Stimulated activated CD8-positive, alpha-beta memory T cell treated with anti-CD3 and anti-CD28 coated beads, Interleukin-15, amount 100 ng/mL, for 24 hours (primary cell): ENCODE data around the gene RPL28.
A peak's percentile ranks its signal among the peaks of the same experiment; 100 is the strongest.

Experiments
- DNase-seq: peaks from one replicate; pipeline ENCODE4 v3.0.0-alpha.2; 2020; ENCODE audit warnings: low read depth

Gene RPL28

DNA sequence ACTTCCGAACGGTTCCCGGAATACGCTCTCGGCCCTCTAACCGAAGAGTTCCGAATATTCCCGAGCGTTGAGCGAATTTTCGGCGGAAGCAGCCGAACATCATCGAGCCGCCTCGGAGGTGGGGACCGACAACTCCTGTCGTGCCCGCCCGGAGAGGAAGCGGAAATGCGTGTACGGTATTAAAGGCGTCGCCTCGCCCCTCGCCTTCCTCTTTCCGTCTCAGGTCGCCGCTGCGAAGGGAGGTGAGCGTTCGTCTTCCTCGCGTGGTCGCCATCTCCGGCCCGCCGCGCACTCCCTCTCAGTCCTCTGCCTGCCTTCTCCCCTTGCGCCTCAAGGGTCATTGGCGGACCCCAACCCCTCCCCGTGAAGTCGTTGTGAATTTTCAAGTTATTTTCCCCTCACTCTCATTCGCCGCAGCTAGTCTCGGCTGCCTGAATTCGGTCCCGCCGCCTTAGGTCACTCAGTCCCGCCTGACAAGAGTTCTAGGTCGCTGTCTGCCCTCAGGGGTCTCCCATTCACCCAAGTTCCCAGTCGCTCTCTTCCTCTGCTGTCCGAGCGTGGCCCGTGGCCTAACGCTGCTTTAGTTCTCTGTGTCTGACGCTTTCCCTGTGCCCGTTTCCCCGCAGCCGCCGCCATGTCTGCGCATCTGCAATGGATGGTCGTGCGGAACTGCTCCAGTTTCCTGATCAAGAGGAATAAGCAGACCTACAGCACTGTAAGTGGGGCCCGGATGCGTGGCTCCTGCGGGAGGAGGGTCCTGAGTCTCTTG lies at the start of gene RPL28:
Gene RPL28, plus strand, starts transcription at position 209 of the 769 bp plus-strand sequence. Its CDS starts 426 bp downstream, at position 635.
- DNase-seq: peak; percentile 90

DNA sequence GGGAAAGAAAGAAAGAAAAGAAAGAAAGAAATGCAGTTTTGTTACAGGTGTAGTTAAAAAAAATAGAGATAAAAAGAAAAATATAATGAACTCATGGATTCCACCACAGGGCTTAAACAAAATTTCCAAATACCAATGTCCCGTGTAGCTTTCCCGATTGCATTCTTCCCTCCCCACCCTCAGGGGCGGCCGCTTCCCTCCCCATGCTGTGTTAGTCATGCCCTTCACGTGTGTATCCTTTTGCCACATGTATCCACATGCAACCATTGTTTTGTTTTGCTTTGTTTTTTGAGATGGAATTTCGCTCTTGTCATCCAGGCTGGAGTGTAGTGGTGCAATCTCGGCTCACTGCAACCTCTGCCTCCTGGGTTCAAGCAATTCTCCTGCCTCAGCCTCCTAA lies 49.6 kb upstream of the RPL28 start:
- DNase-seq: no peak

DNA sequence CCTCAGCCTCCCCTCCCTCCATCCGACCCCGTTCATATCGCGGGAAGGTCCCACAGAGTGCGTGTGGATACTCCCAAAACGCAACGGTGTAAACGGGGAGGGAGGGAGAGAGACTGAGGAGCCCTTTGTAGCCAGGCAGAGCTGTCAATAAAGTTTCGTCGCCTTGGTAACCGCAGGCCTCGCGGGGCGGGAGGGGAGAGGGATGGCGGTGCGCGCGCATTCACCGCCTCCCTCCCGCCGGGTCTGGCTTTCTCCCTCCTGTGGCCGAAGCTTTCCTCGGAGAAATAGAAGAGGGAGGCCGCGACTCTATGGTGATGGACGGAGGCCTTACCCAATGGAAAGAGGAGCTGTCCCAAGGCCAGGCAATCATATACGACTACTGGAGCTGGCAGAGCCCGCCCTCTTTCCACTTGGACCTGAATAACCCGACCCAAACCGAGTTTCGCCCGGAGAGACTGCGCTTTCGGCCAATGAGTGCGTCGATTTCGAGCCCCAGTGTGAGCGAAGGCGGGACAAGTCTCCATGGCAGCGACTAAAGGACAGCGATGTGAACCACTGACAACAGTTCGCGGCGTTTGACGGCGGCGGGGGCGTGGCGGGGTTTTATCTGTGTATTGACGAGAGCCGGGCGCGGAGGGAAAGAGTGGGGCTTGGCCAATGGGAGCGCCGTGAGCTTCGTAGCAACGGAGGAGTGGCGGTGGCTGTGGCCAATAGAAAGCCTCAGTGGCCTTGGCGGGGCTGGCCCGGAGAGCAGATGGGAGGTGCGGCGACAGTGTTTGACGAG lies 46.4 kb upstream of the RPL28 start, which contains the start of gene KMT5C:
Gene KMT5C, plus strand, starts transcription at position 772 of the 784 bp plus-strand sequence. CDS start 2,061 bp downstream, outside the sequence.
- DNase-seq: peak; percentile 99

DNA sequence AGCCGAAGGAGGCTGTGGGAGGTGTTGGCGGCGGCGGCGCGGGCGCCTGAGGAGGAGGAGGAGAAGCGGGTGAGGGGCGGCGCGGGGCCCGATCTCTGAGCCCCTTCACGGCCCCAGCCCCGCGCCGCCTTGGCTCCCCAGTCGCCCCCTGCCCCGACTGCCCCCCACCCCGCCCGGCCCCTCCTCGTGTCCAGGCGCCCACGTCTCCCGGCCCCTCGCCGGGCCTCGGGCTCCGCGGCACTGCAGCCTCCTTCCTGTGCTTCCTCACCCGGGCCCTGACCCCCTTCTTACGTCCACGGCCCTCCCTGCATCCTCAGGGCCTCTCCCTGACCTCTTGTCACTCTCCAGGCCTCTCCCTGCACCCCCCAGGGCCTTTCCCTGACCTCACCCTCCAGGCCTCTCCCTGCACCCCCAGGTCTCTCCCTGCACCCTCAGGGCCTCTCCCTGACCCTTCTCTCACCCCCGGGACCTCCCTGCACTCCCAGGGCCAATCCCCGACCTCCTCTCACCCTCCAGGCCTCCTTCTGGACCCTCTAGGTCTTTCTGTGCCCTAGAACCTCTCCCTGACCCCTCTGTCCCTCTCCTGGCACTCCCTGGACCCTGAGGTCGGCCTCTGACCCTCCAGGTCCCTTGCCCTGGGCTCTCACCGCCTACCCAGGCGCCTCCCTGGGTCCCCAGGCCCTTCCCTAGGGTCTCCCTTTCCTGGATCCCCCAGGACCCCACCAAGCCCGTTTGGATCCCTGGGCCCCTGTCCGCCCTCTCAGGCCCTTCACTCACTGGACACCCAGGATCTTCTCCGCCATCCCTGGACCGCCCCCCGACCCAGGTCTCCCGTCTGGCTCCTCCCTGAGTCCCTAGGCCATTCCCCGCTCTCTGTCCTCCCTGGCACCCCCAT lies 45.6 kb upstream of the RPL28 start:
- no peak for DNase-seq

DNA sequence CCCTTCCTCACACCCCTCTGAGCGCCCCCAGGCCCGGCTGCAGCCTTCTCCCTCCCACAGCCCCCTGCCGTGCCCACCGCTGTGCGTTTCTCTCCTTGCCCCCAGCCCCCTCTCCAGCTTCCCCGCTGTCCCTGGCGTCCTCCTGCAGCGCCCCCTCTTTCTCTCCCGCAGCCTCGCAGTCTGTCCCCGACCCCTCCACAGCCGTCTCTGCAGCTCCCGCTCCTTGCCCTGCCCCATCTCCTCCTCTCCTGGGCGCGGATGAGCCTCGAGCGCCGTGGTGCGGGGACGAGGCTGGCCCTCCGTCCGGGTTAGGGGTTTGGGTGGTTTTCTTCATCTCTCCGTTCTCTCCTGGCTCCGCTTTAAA lies 45.0 kb upstream of the RPL28 start:
- no peak for DNase-seq

DNA sequence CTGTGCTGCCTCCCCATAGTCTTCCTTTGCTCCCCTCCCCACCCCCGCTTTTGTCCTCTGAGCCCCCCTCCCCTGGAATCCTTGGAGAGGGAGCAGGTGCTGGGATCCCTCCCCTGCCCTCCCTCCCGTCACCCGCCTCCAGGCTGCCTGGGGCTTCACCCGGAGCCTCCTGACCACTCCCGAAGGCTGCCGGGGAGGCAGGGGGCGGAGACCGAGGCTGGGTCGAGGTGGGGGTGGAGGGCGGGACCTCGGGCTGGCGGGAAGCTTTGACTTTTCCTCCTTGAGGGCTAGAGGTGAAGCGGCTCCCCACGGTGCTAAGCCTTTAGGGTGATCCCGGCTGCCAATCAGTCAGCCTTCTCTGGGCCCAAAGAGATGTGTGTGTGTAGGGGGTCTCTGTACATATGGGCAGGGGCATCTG lies 44.6 kb upstream of the RPL28 start:
- no peak for DNase-seq

DNA sequence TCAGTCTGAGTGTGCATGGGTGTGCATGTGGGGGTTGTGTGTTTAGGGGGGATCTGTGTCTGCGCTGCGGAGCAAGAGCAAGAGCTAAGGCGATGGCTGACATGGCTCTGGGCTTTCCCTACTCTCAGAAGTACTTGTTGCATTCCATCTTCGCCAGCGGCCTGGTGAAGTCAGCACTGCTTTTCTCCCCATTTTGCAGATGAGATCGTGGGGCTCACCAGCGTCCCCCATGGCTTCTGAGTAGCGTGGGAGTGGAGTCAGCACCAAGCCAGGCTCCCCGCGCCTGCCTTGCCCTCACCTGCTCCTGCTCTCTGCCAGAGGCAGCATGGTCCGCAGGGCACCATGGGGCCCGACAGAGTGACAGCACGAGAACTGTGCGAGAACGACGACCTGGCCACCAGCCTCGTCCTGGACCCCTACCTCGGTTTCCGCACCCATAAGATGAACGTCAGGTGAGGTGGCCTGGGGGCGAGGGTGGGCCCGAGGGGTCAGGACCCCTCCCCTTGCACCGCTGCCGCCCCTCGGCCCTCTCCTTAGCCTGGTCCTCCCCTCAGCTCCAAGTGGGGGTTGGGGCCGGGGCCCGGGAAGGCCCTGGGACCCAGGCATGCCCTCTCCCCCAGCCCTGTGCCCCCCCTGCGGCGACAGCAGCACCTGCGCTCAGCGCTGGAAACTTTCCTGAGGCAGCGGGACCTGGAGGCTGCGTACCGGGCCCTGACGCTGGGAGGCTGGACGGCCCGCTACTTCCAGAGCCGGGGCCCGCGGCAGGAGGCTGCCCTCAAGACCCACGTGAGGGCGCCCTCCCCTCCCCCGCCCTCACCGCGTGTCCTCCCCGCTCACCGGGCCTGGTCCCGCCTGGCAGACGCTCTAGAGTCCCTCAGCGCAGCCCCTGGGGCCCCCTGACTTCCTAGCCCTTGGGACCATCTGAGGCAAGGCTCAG lies 43.9 kb upstream of the RPL28 start:
- DNase-seq: no peak

DNA sequence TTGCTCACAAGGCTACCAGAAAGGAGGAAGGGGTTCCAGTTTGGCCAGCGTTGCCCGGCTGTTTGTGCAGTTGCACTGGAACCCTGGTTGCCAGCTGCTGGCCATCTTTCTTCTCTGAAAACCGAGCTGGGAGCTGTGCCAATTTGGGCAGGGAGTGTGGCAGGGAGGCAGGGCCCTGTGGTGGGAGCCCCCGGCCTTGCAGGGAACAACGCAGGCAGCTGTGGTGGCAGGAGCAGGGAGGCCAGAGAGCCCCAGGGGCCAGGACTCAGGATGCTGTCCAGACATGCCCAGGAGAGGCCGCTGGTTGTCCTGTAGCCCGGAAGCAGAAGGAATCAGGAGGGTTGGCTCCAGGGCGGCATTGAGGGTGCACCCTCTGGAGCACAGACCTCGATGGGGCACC lies 41.3 kb upstream of the RPL28 start:
- no peak for DNase-seq

DNA sequence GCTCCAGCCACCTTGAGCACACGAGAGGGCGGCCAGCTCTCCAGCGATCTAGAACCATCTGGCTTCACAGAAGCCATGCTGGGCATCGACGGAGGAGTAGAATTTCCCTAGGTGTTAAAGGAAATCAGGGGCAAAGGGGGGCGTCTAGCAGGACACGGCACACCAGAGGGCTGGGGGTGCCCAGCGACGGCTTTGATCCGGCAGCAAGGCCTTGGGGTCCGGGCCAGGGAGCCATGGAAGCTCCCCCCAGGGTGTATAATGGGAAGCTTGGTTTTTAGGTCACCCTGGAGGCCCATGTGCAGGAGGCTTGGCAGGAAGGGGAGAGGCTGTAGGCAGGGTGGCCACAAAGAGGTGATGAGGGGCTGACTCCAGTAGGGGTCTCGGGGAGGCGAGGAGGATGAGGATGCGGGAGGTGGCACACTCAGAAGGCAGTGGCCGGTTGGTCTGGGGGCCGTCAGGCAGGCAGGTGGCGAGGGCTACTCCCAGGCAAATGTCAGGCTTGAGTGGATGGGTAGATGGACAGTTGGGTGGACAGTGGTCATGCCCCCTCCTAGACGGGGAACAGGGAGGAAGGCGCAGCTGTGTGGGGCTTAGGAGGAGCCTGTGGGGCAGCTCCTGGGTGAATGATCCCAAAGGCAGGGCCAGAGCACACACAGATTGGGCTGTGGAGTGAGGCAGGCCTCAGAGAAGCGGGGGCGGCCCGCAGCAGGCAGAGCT lies 40.5 kb upstream of the RPL28 start:
- DNase-seq: no peak

DNA sequence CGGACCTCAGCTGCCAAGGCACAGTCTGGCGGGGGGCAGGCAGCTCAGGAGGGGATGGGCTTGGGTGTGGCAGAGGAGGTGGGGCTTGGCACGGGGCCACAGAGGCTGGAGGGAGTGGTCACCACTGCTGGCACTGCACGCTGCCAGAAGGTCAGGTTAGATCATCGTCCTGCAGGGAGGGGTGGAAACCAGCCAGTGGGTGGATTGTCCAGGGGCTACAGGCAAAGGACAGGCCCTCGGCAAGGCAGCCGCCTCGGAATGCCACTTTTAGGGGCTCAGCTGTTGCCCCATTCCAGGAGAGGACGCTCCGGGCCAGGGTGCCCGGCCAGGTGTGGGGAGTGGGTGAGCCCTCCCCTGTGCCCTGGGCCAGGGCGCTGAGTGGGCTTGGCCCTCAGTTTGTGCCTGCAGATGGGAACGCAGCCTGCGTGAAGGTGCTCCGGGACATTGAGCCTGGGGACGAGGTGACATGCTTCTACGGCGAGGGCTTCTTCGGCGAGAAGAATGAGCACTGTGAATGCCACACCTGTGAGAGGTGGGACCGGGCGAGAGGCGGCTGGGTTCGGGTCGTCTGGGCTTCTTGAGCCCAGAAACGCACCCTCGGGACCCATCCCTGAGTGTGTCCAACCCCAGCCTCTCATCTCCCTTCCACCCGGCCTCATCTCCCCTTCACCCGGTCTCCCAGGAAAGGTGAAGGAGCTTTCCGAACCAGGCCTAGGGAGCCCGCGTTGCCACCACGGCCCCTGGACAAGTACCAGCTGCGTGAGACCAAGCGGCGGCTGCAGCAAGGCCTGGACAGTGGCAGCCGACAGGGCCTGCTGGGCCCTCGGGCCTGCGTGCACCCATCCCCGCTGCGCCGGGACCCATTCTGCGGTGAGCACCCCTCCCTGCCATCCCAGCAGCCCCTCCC lies 39.7 kb upstream of the RPL28 start:
- DNase-seq: no peak

DNA sequence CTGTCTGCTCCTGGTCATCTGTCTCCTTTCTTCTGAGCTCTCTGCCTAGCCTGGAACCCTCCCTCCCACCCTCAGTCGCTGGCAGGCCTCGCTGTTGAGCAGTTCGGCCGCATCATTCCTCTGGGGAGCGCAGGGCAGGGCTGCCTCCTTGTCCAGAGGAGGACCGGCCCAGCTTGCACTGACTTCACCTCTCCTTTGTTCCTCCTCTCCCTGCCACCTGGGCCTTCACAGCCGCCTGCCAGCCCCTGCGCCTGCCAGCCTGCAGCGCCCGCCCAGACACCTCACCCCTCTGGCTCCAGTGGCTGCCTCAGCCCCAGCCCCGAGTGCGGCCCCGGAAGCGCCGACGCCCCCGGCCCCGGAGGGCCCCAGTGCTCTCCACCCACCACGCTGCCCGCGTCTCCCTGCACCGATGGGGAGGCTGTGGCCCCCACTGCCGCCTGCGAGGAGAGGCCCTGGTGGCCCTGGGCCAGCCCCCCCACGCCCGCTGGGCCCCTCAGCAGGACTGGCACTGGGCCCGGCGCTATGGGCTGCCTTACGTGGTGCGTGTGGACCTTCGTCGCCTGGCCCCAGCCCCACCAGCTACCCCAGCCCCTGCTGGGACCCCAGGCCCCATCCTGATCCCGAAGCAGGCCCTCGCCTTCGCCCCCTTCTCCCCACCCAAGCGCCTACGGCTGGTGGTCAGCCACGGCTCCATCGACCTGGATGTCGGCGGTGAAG lies 38.8 kb upstream of the RPL28 start:
- DNase-seq: no peak

DNA sequence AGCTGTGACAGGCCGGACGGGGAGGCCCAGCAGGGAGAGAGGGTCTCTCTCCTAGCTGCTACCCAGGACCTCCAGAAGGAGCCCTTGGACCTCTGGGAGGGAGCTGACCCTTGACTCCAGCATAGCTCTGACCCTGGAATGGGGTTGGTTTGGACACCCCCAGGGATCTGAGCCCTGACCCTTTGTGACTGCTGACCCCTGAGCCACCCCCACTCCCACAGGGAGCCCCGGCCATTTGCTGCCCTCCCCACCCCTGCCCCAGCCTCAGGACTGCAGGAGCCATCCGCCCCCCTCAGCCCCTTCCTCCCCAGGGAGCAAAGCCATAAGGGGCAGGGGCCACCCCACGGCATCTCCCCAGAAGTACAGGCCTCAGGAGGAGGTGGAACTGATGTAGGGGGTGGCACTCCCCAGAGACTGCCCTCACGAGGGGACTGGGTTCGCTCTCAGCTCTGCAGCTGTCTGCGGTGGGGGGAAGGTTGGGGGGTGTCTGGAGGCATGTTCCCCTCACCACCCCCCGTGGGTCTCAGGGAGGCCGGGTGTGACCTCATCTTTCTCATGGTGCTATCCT lies 38.2 kb upstream of the RPL28 start:
- DNase-seq: no peak

DNA sequence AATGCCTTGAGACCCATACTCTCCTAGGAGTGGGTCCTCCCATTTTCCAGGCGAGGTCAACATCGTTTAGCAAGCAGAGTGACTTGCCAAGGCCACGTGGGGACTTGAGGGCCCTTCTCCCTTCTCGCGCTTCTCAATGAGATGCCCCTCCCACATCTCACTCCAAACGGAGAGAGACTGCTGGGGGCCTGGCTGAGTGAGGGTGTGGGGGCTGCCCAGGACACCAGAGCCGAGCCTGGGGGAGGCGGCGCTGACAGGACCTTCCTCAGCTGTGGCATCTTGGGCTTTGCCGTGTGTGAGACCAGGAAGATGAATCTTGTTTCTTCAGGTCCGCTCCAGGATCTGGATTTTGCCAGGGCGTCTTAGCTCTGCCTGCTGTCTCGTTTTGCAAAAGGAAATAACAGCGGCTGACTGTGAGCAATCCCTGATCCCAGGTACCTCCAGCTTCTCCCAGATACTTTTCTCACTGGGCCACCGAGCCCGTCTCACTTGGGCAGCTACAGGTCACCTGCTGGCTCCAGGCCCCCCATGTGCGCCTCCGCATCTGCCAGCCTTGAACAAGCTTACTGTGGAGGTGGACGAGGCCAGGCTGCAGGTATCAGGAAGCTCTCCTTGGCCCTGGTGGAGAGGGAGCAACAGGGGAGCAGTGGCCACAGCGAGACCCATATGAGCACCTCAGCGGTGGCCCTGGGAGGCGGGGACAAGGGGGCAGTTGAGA lies 37.3 kb upstream of the RPL28 start:
- no peak for DNase-seq

DNA sequence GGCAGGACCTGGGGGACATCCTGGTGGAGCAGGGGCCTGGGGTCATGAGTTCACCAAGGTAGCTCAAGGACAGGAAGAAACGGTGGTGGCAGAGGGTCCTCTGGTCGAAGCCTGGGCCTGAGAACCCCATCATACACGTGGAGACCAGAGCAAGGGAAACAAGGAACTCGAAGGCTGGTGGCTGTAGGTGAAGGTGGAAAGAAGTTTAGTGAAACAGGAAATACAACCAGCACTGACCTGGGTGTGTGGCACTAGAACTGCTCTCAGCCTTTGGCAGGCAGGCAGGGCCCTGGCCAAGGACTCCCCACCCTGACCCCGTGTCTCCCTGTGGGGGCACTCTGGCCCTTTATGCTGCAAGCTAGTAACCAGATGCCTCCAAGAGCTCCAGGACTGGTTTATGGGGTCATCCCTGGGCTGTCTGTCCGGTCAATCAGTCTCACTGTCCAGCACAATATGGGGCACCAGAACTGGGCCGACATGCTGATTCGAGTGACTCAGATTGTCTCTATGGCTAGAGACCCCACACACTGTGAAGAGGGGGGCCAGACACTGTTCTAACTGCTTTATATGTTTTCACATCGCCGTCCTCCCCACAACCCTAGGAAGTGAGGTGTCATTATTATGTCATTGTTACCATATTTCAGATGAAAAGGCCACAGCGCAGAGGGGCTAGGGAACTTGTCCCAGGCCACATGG lies 35.0 kb upstream of the RPL28 start:
- no peak for DNase-seq

DNA sequence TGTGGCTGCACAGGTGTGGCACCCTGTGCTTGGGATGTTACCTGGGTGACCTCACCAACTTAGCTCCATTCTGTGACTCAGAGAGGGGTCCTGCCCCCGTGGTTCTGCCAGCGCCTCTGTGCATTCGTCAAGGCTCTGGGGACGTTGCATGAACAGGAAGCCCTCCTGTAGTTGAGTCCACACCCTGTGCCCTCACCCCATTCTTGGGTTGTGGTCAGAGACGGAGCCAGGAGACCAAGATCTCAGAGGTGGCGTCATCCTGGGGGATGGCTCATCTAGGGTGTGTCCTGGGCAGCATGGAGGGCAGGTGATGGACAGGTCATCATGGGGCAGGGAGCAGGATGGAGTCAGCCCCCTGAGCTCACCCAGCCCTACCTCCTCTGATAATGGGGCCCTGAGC lies 33.7 kb upstream of the RPL28 start:
- DNase-seq: no peak

DNA sequence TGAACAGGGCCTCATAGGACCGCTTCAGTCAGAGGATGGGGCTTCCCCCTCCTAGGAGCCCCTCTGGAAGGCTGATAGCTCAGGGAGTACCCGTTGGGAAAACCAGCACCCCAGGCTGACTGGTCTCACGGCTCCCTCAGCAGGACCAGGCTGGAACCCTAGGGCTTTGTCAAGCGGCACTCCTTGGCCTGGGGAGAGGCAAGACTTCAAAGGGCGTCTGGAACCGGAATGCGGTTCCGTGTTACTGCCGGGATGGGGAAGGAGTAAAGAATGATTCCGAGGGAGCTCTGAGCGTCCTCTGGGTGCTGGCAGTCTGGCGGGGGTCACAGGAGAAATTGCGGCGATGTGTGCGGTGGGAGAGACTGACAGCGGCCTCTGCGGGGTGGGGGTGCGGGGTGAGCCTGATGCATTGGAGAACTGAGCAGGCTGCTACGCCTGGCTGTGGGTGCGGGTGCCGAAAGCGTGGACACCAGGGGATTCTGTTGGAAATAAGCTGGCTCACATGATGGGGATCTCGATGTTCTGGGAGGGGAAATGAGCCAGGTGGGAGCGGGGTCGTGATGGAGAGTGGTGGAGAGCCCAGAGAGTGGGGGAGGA lies 33.1 kb upstream of the RPL28 start:
- no peak for DNase-seq

DNA sequence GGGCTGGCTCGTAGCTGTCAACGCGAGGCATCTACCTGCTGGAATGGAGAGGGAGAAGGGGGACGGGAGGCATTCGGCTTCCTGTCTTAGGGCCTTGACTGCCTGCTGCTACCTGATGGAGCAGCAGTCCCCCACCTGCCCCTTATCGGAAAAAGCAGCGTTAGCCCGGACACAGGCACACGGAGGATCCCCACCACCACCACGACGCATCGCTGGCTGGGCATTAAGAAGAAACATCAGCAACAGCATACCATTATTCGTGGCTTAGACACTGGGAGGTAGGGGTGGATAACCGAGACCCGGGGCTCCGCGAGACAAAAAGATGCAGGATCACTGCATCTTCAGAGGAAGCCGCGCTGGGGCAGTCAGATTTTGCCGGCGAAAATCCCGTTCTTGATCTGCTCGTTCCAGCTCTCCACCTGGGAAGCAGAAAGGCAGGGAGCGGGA lies 32.4 kb upstream of the RPL28 start:
- DNase-seq: no peak
